HEK293 (cell line): Measurements from ENCODE around the gene BCR.

ENCODE experiments used
- CTCF ChIA-PET: fragments of 350-600 bp; formaldehyde crosslinking; extraction: SDS; loops from one replicate; lab custom pipeline; 2021; ENCODE audit warnings: antibody characterized with exemption; lab: Yijun Ruan, JAX
- POLR2A ChIA-PET: fragments of 300-600 bp; formaldehyde crosslinking; extraction: SDS; loops from one replicate; lab custom pipeline; 2020; ENCODE audit warnings: antibody characterized with exemption, inconsistent platforms; lab: Yijun Ruan, JAX
- H3K27ac ChIP-seq: fragments of 200-500 bp; sonication (Bioruptor generic); 2 replicates; pipeline ENCODE4 v1.5.1; 2014; ENCODE audit warnings: low read depth, low read length, control low read depth, inconsistent platforms; ENCODE audit errors: extremely low read depth
- H3K36me3 ChIP-seq, 2 experiments: fragments of 200-500 bp in 1 of 2; sonication (Bioruptor generic) in 1 of 2; 1 replicate in 1 of 2; 2 replicates in 1 of 2; pipeline ENCODE4 v1.5.1; 2014 to 2017; ENCODE audit warnings: inconsistent platforms in 2 of 2, low read length in 2 of 2; ENCODE audit not compliant: control insufficient read depth in 2 of 2, insufficient read depth in 1 of 2
- H3K4me1 ChIP-seq: fragments of 200-500 bp; sonication (Bioruptor generic); 2 replicates; pipeline ENCODE4 v1.5.1; 2014; ENCODE audit warnings: mild to moderate bottlenecking, low read length, inconsistent platforms; ENCODE audit not compliant: control insufficient read depth, insufficient read depth
- H3K4me3 ChIP-seq: 2 replicates; pipeline ENCODE4 v1.5.1; 2011; ENCODE audit warnings: low read depth, mild to moderate bottlenecking, control low read depth, low read length, moderate library complexity
- H3K9me3 ChIP-seq: fragments of 200-500 bp; sonication (Bioruptor generic); 2 replicates; pipeline ENCODE4 v1.5.1; 2014; ENCODE audit warnings: low read depth, low read length, inconsistent platforms; ENCODE audit not compliant: control insufficient read depth, insufficient read depth
- KLF10 ChIP-seq: fragments of 450-650 bp; IDR thresholded peaks from 2 replicates; pipeline ENCODE4 v1.5.1; 2018; ENCODE audit warnings: missing biosample characterization, mild to moderate bottlenecking, missing genetic modification characterization
- KLF8 ChIP-seq: fragments of 450-650 bp; formaldehyde crosslinking; IDR thresholded peaks from 2 replicates; pipeline ENCODE4 v1.5.1; 2016; ENCODE audit warnings: missing biosample characterization, missing genetic modification characterization
- OVOL3 ChIP-seq: fragments of 450-650 bp; formaldehyde crosslinking; IDR thresholded peaks from 2 replicates; pipeline ENCODE4 v1.5.1; 2016; ENCODE audit warnings: missing biosample characterization, missing genetic modification characterization
- SCRT2 ChIP-seq: fragments of 450-650 bp; formaldehyde crosslinking; IDR thresholded peaks from 2 replicates; pipeline ENCODE4 v1.5.1; 2016; ENCODE audit warnings: missing biosample characterization, missing genetic modification characterization
- TRIM28 ChIP-seq: IDR thresholded peaks from 2 replicates; pipeline ENCODE4 v1.6.1; 2011; ENCODE audit warnings: low read length, control low read depth, borderline replicate concordance
- ZFP41 ChIP-seq: fragments of 450-650 bp; formaldehyde crosslinking; IDR thresholded peaks from 2 replicates; pipeline ENCODE4 v1.5.1; 2016; ENCODE audit warnings: missing biosample characterization, missing genetic modification characterization, borderline replicate concordance
- ZNF133 ChIP-seq: fragments of 450-650 bp; formaldehyde crosslinking; IDR thresholded peaks from 2 replicates; pipeline ENCODE4 v1.5.1; 2016; ENCODE audit warnings: missing biosample characterization, missing genetic modification characterization
- ZNF140 ChIP-seq: fragments of 450-650 bp; formaldehyde crosslinking; IDR thresholded peaks from 2 replicates; pipeline ENCODE4 v1.5.1; 2016; ENCODE audit warnings: missing biosample characterization, missing genetic modification characterization
- ZNF157 ChIP-seq: fragments of 450-650 bp; formaldehyde crosslinking; IDR thresholded peaks from 2 replicates; pipeline ENCODE4 v1.5.1; 2016; ENCODE audit warnings: missing biosample characterization, missing genetic modification characterization
- ZNF175 ChIP-seq: fragments of 450-650 bp; formaldehyde crosslinking; IDR thresholded peaks from 2 replicates; pipeline ENCODE4 v1.5.1; 2016; ENCODE audit warnings: missing biosample characterization, missing genetic modification characterization
- ZNF274 ChIP-seq, 2 experiments: fragments of 200-500 bp in 1 of 2; fragments of 450-650 bp in 1 of 2; sonication (Bioruptor generic) in 1 of 2; formaldehyde crosslinking in 1 of 2; IDR thresholded peaks; 2 replicates each; pipeline versions ENCODE4 v1.5.1 to v1.6.1; 2014 to 2016; ENCODE audit warnings: borderline replicate concordance in 1 of 2, inconsistent platforms in 1 of 2, low read length in 1 of 2, missing biosample characterization in 1 of 2, missing genetic modification characterization in 1 of 2
- ZNF324 ChIP-seq: fragments of 450-650 bp; formaldehyde crosslinking; IDR thresholded peaks from 2 replicates; pipeline ENCODE4 v1.5.1; 2016; ENCODE audit warnings: missing biosample characterization, missing genetic modification characterization
- ZNF341 ChIP-seq: fragments of 450-650 bp; formaldehyde crosslinking; IDR thresholded peaks from 2 replicates; pipeline ENCODE4; 2016; ENCODE audit warnings: low read depth, missing biosample characterization, missing genetic modification characterization
- ZNF48 ChIP-seq: fragments of 450-650 bp; formaldehyde crosslinking; IDR thresholded peaks from 2 replicates; pipeline ENCODE4 v1.5.1; 2016; ENCODE audit warnings: missing biosample characterization, missing genetic modification characterization
- ZNF560 ChIP-seq: fragments of 450-650 bp; formaldehyde crosslinking; IDR thresholded peaks from 2 replicates; pipeline ENCODE4 v1.5.1; 2017; ENCODE audit warnings: missing biosample characterization, missing genetic modification characterization, borderline replicate concordance
- ZNF596 ChIP-seq: fragments of 450-650 bp; IDR thresholded peaks from 2 replicates; pipeline ENCODE4 v1.5.0; 2018; ENCODE audit warnings: missing biosample characterization, mild to moderate bottlenecking, missing genetic modification characterization, moderate library complexity
- ZNF792 ChIP-seq: fragments of 450-650 bp; formaldehyde crosslinking; IDR thresholded peaks from 2 replicates; pipeline ENCODE4 v1.5.1; 2016; ENCODE audit warnings: missing biosample characterization, missing genetic modification characterization
- ZSCAN16 ChIP-seq: fragments of 450-650 bp; formaldehyde crosslinking; IDR thresholded peaks from 2 replicates; pipeline ENCODE4 v1.5.1; 2016; ENCODE audit warnings: missing biosample characterization, missing genetic modification characterization
- ZSCAN23 ChIP-seq: fragments of 450-650 bp; formaldehyde crosslinking; IDR thresholded peaks from 2 replicates; pipeline ENCODE4 v1.5.1; 2016; ENCODE audit warnings: missing biosample characterization, missing genetic modification characterization
- ZXDB ChIP-seq: fragments of 450-650 bp; formaldehyde crosslinking; IDR thresholded peaks from 2 replicates; pipeline ENCODE4 v1.5.1; 2016; ENCODE audit warnings: missing biosample characterization, missing genetic modification characterization
- TF ChIP-seq, protein P1 (sequence below): sonication (generic); formaldehyde crosslinking; IDR thresholded peaks from 2 replicates; pipeline ENCODE4 v1.8.1; 2022; ENCODE audit warnings: mild to moderate bottlenecking, moderate library complexity, missing genetic modification reagents
- TF ChIP-seq, protein P2 (sequence below): fragments of 450-650 bp; formaldehyde crosslinking; IDR thresholded peaks from 2 replicates; pipeline ENCODE4; 2016; ENCODE audit warnings: missing biosample characterization, missing genetic modification characterization
- TF ChIP-seq, protein P3 (sequence below): fragments of 450-650 bp; formaldehyde crosslinking; IDR thresholded peaks from 2 replicates; pipeline ENCODE4 v1.5.1; 2016; ENCODE audit warnings: missing biosample characterization, missing genetic modification characterization
- TF ChIP-seq, protein P4 (sequence below): fragments of 450-650 bp; formaldehyde crosslinking; IDR thresholded peaks from 2 replicates; pipeline ENCODE4 v1.5.1; 2016; ENCODE audit warnings: missing biosample characterization, missing genetic modification characterization

BCR gene

DNA sequence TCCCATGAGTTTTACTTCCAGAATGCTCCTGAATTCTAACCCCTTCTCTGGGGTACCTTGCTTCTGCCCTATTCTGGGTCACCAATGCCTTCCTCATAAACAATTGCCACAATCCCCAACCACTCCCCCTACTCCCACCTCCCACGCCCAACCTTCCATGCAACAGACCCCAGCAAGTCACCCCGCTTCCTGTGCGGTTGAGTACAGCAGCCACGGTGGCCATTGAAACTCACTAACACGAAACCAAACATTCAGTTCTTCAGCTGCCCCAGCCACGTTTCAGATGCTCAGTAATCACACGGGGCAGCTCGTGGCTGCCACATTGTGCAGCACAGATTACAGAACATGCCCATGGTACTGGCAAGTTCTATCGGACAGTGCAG, 3.7 kb upstream of the BCR start:
- TF ChIP-seq KLF10 (tag by site-specific recombination) (no peak), ZNF596 (no peak), ZNF157 (no peak), TRIM28 (no peak), ZNF792 (tag by site-specific recombination) (no peak), ZNF341 (tag by site-specific recombination) (no peak), KLF8 (tag by site-specific recombination) (no peak)
- TF ChIP-seq, protein P1, sequence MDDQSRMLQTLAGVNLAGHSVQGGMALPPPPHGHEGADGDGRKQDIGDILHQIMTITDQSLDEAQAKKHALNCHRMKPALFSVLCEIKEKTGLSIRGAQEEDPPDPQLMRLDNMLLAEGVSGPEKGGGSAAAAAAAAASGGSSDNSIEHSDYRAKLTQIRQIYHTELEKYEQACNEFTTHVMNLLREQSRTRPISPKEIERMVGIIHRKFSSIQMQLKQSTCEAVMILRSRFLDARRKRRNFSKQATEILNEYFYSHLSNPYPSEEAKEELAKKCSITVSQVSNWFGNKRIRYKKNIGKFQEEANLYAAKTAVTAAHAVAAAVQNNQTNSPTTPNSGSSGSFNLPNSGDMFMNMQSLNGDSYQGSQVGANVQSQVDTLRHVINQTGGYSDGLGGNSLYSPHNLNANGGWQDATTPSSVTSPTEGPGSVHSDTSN (CRISPR knock-in tag): no peak
- ChIA-PET POLR2A (interaction anchor here (0.6 to 1.0 kb wide), 2 partner anchors 13 to 105 kb away, joined by 3 to 5 read pairs; no protein-coding TSS in a partner anchor), CTCF (interaction anchor here (0.6 to 11.5 kb wide), 8 partner anchors 74 to 1066 kb away, joined by 3 to 207 read pairs (median 6); no protein-coding TSS in a partner anchor)
- Histone ChIP-seq H3K4me1 (no peaks in the 10 kb centered on the region), H3K4me3 (no peak overlapping the region), H3K36me3 (no peaks in the 10 kb centered on the region), H3K9me3 (no peaks in the 10 kb centered on the region), H3K27ac (no peak overlapping the region)

DNA sequence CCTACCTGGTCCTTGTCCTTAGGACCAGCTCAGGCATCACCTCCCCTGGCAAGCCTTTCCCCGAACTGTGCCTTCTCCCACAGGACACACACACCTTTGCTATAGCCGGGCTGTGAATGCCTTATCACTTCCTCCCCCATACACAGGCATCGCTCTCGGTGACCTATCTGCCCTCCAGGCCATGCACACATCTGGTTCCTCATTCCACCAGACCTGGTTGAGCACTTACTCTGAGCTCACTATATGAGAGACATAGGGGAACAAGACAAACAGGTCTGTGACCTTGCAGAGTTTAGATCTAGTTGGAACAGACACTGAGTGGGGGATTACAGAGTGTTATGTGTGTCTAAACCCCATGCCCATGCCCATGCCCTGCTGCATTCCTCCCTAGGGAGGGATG, 3.1 kb upstream of the BCR start:
- TF ChIP-seq ZNF133 (tag by site-specific recombination): no peak
- TF ChIP-seq OVOL3 (tag by site-specific recombination): no peak
- no peak for TF ChIP-seq ZNF175 (tag by site-specific recombination)
- no peak for TF ChIP-seq SCRT2
- no peak for TF ChIP-seq ZNF324 (tag by site-specific recombination)
- TF ChIP-seq, protein P2, sequence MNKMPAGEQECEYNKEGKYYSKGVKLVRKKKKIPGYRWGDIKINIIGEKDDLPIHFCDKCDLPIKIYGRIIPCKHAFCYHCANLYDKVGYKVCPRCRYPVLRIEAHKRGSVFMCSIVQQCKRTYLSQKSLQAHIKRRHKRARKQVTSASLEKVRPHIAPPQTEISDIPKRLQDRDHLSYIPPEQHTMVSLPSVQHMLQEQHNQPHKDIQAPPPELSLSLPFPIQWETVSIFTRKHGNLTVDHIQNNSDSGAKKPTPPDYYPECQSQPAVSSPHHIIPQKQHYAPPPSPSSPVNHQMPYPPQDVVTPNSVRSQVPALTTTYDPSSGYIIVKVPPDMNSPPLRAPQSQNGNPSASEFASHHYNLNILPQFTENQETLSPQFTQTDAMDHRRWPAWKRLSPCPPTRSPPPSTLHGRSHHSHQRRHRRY: no peak
- TF ChIP-seq ZSCAN23: no peak
- no peak for TF ChIP-seq ZNF48 (tag by site-specific recombination)
- TF ChIP-seq ZNF140 (tag by site-specific recombination): no peak
- TF ChIP-seq ZSCAN16 (tag by site-specific recombination): no peak
- no peak for TF ChIP-seq ZNF560 (tag by site-specific recombination)
- TF ChIP-seq ZNF274 (IDR thresholded peaks at IDR 0.05; ENCODE audit: low read length): no peak
- no peak for TF ChIP-seq ZNF274 (tag by site-specific recombination; IDR thresholded peaks at IDR 0.05; ENCODE audit: borderline replicate concordance)
- no peak for TF ChIP-seq ZXDB (tag by site-specific recombination)
- TF ChIP-seq, protein P3, sequence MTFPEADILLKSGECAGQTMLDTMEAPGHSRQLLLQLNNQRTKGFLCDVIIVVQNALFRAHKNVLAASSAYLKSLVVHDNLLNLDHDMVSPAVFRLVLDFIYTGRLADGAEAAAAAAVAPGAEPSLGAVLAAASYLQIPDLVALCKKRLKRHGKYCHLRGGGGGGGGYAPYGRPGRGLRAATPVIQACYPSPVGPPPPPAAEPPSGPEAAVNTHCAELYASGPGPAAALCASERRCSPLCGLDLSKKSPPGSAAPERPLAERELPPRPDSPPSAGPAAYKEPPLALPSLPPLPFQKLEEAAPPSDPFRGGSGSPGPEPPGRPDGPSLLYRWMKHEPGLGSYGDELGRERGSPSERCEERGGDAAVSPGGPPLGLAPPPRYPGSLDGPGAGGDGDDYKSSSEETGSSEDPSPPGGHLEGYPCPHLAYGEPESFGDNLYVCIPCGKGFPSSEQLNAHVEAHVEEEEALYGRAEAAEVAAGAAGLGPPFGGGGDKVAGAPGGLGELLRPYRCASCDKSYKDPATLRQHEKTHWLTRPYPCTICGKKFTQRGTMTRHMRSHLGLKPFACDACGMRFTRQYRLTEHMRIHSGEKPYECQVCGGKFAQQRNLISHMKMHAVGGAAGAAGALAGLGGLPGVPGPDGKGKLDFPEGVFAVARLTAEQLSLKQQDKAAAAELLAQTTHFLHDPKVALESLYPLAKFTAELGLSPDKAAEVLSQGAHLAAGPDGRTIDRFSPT (tag by site-specific recombination): no peak
- TF ChIP-seq, protein P4, sequence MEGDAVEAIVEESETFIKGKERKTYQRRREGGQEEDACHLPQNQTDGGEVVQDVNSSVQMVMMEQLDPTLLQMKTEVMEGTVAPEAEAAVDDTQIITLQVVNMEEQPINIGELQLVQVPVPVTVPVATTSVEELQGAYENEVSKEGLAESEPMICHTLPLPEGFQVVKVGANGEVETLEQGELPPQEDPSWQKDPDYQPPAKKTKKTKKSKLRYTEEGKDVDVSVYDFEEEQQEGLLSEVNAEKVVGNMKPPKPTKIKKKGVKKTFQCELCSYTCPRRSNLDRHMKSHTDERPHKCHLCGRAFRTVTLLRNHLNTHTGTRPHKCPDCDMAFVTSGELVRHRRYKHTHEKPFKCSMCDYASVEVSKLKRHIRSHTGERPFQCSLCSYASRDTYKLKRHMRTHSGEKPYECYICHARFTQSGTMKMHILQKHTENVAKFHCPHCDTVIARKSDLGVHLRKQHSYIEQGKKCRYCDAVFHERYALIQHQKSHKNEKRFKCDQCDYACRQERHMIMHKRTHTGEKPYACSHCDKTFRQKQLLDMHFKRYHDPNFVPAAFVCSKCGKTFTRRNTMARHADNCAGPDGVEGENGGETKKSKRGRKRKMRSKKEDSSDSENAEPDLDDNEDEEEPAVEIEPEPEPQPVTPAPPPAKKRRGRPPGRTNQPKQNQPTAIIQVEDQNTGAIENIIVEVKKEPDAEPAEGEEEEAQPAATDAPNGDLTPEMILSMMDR: no peak
- TF ChIP-seq ZFP41 (tag by site-specific recombination): no peak
- no peaks in the 10 kb centered on the region for H3K9me3 ChIP-seq
- no peaks in the 10 kb centered on the region for H3K4me1 ChIP-seq
- ChIA-PET CTCF (interaction anchor here (0.6 to 11.5 kb wide), 11 partner anchors 29 to 1067 kb away, joined by 3 to 207 read pairs (median 3); partner anchors contain the start of gene RAB36), POLR2A (interaction anchor here (0.6 to 1.0 kb wide), 3 partner anchors 12 to 105 kb away, joined by 3 to 5 read pairs (median 3); no protein-coding TSS in a partner anchor)
- peaks cover 0 to 6% of the 10 kb centered on the region in 2 experiments; a peak in 1 of 3 replicates for H3K36me3 ChIP-seq
- H3K27ac ChIP-seq: no peak overlapping the region
- H3K4me3 ChIP-seq: no peak overlapping the region
